NCI-H748 (cell line): ENCODE measurements around the gene GAGE12C.
"Not testable (repeated sequence)": the region's sequence is repeated elsewhere in the genome, so short reads cannot be mapped to it uniquely, and the experiment has no call there.

Source experiments
- DNase-seq: peaks from one replicate; lab custom pipeline; 2025; ENCODE audit not compliant: unreplicated experiment; lab: John Stamatoyannopoulos, UW

GAGE12C gene, protein sequence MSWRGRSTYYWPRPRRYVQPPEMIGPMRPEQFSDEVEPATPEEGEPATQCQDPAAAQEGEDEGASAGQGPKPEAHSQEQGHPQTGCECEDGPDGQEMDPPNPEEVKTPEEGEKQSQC

DNA sequence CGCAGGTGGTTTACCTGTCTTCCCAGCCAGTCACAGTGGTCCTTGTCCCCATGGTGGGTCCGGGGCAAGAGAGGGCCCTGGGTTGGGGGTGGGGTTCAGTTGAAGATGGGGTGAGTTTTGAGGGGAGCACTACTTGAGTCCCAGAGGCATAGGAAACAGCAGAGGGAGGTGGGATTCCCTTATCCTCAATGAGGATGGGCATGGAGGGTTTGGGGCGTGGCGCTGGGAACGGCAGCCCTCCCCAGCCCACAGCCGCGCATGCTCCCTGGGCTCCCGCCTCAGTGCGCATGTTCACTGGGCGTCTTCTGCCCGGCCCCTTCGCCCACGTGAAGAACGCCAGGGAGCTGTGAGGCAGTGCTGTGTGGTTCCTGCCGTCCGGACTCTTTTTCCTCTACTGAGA is at the start of gene GAGE12C:
Gene GAGE12C (plus strand): TSS at position 301 of the 400 bp plus-strand sequence. CDS start 1,155 bp downstream, outside the sequence.
- DNase-seq: not testable (repeated sequence)

DNA sequence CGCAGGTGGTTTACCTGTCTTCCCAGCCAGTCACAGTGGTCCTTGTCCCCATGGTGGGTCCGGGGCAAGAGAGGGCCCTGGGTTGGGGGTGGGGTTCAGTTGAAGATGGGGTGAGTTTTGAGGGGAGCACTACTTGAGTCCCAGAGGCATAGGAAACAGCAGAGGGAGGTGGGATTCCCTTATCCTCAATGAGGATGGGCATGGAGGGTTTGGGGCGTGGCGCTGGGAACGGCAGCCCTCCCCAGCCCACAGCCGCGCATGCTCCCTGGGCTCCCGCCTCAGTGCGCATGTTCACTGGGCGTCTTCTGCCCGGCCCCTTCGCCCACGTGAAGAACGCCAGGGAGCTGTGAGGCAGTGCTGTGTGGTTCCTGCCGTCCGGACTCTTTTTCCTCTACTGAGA is 9.5 kb downstream of the GAGE12C start, which contains the start of gene GAGE12D:
Gene GAGE12D (plus strand): TSS at position 301 of the 400 bp plus-strand sequence. CDS start 1,155 bp downstream, outside the sequence.
- DNase-seq: not testable (repeated sequence)

DNA sequence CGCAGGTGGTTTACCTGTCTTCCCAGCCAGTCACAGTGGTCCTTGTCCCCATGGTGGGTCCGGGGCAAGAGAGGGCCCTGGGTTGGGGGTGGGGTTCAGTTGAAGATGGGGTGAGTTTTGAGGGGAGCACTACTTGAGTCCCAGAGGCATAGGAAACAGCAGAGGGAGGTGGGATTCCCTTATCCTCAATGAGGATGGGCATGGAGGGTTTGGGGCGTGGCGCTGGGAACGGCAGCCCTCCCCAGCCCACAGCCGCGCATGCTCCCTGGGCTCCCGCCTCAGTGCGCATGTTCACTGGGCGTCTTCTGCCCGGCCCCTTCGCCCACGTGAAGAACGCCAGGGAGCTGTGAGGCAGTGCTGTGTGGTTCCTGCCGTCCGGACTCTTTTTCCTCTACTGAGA is 19.0 kb downstream of the GAGE12C start, which contains the start of gene GAGE12E:
Gene GAGE12E (plus strand): TSS at position 301 of the 400 bp plus-strand sequence. CDS start 1,155 bp downstream, outside the sequence.
- not testable (repeated sequence) for DNase-seq

DNA sequence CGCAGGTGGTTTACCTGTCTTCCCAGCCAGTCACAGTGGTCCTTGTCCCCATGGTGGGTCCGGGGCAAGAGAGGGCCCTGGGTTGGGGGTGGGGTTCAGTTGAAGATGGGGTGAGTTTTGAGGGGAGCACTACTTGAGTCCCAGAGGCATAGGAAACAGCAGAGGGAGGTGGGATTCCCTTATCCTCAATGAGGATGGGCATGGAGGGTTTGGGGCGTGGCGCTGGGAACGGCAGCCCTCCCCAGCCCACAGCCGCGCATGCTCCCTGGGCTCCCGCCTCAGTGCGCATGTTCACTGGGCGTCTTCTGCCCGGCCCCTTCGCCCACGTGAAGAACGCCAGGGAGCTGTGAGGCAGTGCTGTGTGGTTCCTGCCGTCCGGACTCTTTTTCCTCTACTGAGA is 28.6 kb downstream of the GAGE12C start, which contains the start of gene GAGE12F:
Gene GAGE12F (plus strand): TSS at position 301 of the 400 bp plus-strand sequence. CDS start 1,155 bp downstream, outside the sequence.
- not testable (repeated sequence) for DNase-seq

DNA sequence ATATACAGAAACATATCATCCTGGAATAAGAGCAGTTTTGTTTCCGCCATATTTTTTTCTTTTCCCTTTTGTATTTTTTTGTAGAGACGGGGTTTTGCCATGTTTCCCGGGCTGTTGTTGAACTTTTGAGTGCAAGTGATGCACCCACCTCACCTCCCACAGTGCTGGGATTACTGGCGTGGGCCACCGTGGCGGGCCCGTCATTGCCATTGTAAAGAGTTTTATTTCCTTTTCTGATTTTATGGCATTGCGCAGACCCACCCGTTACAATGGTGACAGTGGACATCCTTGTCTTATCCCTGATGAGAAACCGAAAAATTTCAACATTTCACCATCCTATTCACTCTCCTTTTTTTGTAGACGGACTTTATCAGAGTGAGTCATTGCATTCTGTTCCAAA is 36.8 kb downstream of the GAGE12C start:
- DNase-seq: not testable (repeated sequence)

DNA sequence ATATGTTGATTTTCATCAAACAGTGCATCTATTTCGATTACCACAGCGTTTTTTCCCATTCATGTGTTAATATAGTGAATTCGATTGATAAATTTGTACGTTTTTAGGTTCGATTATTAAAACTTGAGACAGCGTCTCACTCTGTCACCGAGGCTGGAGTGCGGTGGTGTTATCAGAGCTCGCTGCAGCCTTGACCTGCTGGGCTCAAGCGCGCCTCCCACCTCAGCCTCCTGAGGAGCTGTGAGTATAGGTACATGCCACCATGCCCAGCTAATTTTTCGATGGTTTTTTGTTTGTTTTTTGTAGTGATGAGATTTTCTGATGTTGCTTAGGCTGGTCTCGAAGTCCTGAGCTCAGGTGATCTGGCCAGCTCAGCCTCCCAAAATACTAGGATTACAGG is 37.2 kb downstream of the GAGE12C start:
- not testable (repeated sequence) for DNase-seq

DNA sequence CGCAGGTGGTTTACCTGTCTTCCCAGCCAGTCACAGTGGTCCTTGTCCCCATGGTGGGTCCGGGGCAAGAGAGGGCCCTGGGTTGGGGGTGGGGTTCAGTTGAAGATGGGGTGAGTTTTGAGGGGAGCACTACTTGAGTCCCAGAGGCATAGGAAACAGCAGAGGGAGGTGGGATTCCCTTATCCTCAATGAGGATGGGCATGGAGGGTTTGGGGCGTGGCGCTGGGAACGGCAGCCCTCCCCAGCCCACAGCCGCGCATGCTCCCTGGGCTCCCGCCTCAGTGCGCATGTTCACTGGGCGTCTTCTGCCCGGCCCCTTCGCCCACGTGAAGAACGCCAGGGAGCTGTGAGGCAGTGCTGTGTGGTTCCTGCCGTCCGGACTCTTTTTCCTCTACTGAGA is 38.1 kb downstream of the GAGE12C start, which contains the start of gene GAGE12G:
Gene GAGE12G (plus strand): TSS at position 301 of the 400 bp plus-strand sequence. CDS start 1,155 bp downstream, outside the sequence.
- not testable (repeated sequence) for DNase-seq

DNA sequence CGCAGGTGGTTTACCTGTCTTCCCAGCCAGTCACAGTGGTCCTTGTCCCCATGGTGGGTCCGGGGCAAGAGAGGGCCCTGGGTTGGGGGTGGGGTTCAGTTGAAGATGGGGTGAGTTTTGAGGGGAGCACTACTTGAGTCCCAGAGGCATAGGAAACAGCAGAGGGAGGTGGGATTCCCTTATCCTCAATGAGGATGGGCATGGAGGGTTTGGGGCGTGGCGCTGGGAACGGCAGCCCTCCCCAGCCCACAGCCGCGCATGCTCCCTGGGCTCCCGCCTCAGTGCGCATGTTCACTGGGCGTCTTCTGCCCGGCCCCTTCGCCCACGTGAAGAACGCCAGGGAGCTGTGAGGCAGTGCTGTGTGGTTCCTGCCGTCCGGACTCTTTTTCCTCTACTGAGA is 47.7 kb downstream of the GAGE12C start, which contains the start of gene GAGE12H:
Gene GAGE12H (plus strand): TSS at position 301 of the 400 bp plus-strand sequence. CDS start 1,155 bp downstream, outside the sequence.
- not testable (repeated sequence) for DNase-seq
